Loucy (cell line): Measurements from ENCODE around the gene SLCO2A1.

Source experiments
- H2AFZ ChIP-seq: fragments of 200-600 bp; sonication (generic); 2 replicates; pipeline ENCODE4 v1.6.0; 2016; ENCODE audit warnings: antibody characterized with exemption, mild to moderate bottlenecking, low read length, moderate library complexity
- H3F3A ChIP-seq: fragments of 200-600 bp; 2 replicates; pipeline ENCODE4 v1.6.0; 2016; ENCODE audit warnings: antibody characterized with exemption, low read depth, mild to moderate bottlenecking
- H3K27me3 ChIP-seq: fragments of 200-600 bp; sonication (generic); 2 replicates; pipeline ENCODE4 v1.6.1; 2014; ENCODE audit warnings: low read length, mild to moderate bottlenecking; ENCODE audit not compliant: insufficient read depth, poor library complexity, severe bottlenecking
- H3K36me3 ChIP-seq: fragments of 200-600 bp; sonication (generic); 2 replicates; pipeline ENCODE4 v1.6.1; 2016; ENCODE audit warnings: low read length; ENCODE audit not compliant: insufficient read depth
- H3K4me1 ChIP-seq: fragments of 200-600 bp; sonication (generic); 2 replicates; pipeline ENCODE4 v1.5.1; 2014; ENCODE audit warnings: low read length, mild to moderate bottlenecking; ENCODE audit not compliant: insufficient read depth, poor library complexity, severe bottlenecking
- H3K4me2 ChIP-seq: fragments of 200-600 bp; sonication (generic); 2 replicates; pipeline ENCODE4 v1.6.0; 2014; ENCODE audit warnings: antibody characterized with exemption, low read length, low read depth, mild to moderate bottlenecking; ENCODE audit not compliant: poor library complexity, severe bottlenecking
- H3K4me3 ChIP-seq: fragments of 200-600 bp; sonication (generic); 2 replicates; pipeline ENCODE4 v1.5.1; 2014; ENCODE audit warnings: low read length, mild to moderate bottlenecking, mixed read lengths; ENCODE audit not compliant: poor library complexity, severe bottlenecking
- H3K79me2 ChIP-seq: fragments of 200-600 bp; sonication (generic); 2 replicates; pipeline ENCODE4 v1.6.1; 2014; ENCODE audit warnings: low read length; ENCODE audit not compliant: insufficient read depth
- H3K9ac ChIP-seq: fragments of 200-600 bp; sonication (generic); 2 replicates; pipeline ENCODE4 v1.6.0; 2014; ENCODE audit warnings: mild to moderate bottlenecking, low read depth, low read length, moderate library complexity; ENCODE audit not compliant: poor library complexity, severe bottlenecking
- H3K9me2 ChIP-seq: fragments of 200-600 bp; sonication (generic); replicated peaks from 2 replicates; pipeline ENCODE4 v1.6.1; 2016; ENCODE audit warnings: low read depth, low read length, mixed read lengths
- H3K9me3 ChIP-seq: fragments of 200-600 bp; sonication (generic); 2 replicates; pipeline ENCODE4 v1.6.1; 2014; ENCODE audit warnings: mild to moderate bottlenecking, antibody characterized with exemption, low read length, low read depth; ENCODE audit not compliant: insufficient read depth
- H4K20me1 ChIP-seq: fragments of 200-600 bp; sonication (generic); 2 replicates; pipeline ENCODE4 v1.6.0; 2014; ENCODE audit warnings: antibody characterized with exemption, low read length, mild to moderate bottlenecking; ENCODE audit not compliant: insufficient read depth, poor library complexity, severe bottlenecking
- CTCF ChIP-seq: fragments of 200-600 bp; sonication (generic); conservative IDR thresholded peaks from 2 replicates; pipeline ENCODE4 v1.5.1; 2014; ENCODE audit warnings: mild to moderate bottlenecking, antibody characterized with exemption, low read length
- EZH2phosphoT487 ChIP-seq: fragments of 200-600 bp; IDR thresholded peaks from 2 replicates; pipeline ENCODE4 v1.6.1; 2018; ENCODE audit warnings: antibody characterized with exemption, mild to moderate bottlenecking, moderate library complexity, borderline replicate concordance

SLCO2A1 gene

GRCh38 chr3:133934996-133935842 lies 94.5 kb downstream of the SLCO2A1 start:
- Histone ChIP-seq H3F3A (no peaks in the 10 kb centered on the region), H2AFZ (no peak overlapping the region), H3K9me2 (no peaks in the 10 kb centered on the region), H3K9ac (no peak overlapping the region), H3K36me3 (no peaks in the 10 kb centered on the region), H3K79me2 (no peaks in the 10 kb centered on the region), H3K27me3 (no peaks in the 10 kb centered on the region), H3K4me1 (peaks cover 18% of the 10 kb centered on the region), H3K4me3 (no peak overlapping the region), H4K20me1 (no peaks in the 10 kb centered on the region), H3K4me2 (no peak overlapping the region), H3K9me3 (no peaks in the 10 kb centered on the region)
- TF ChIP-seq CTCF (no peak), EZH2phosphoT487 (no peak)

- Histone ChIP-seq H3K9me2 (no peaks in the 10 kb centered on the region), H3K27me3 (no peaks in the 10 kb centered on the region), H3K9ac (peak overlapping the region; percentile 24), H3K36me3 (no peaks in the 10 kb centered on the region), H3K4me3 (no peak overlapping the region), H3K4me2 (peak overlapping the region; percentile 34), H3K9me3 (no peaks in the 10 kb centered on the region), H4K20me1 (no peaks in the 10 kb centered on the region), H3K79me2 (no peaks in the 10 kb centered on the region), H3F3A (no peaks in the 10 kb centered on the region), H2AFZ (peak overlapping the region; percentile 14; the same call in 1 of the 2 replicates), H3K4me1 (peaks cover 16% of the 10 kb centered on the region)
- TF ChIP-seq CTCF (no peak), EZH2phosphoT487 (no peak)
Observed at GRCh38 chr3:133934073-133934970, 95.4 kb downstream of the SLCO2A1 start.

- H2AFZ ChIP-seq: peak overlapping the region; percentile 14; the same call in 1 of the 2 replicates
- no peaks in the 10 kb centered on the region for H3K27me3 ChIP-seq
- no peak overlapping the region for H3K4me3 ChIP-seq
- H3K9me2 ChIP-seq: no peaks in the 10 kb centered on the region
- no peak overlapping the region for H3K9ac ChIP-seq
- no peaks in the 10 kb centered on the region for H3K79me2 ChIP-seq
- no peaks in the 10 kb centered on the region for H3K36me3 ChIP-seq
- TF ChIP-seq CTCF: no peak
- no peak for TF ChIP-seq EZH2phosphoT487
- no peaks in the 10 kb centered on the region for H3F3A ChIP-seq
- peaks cover 10% of the 10 kb centered on the region for H3K4me1 ChIP-seq
- H3K9me3 ChIP-seq: no peaks in the 10 kb centered on the region
- H4K20me1 ChIP-seq: no peaks in the 10 kb centered on the region
- peak overlapping the region; percentile 34 for H3K4me2 ChIP-seq
Observed at GRCh38 chr3:133933097-133934024, 96.4 kb downstream of the SLCO2A1 start.
